GM12872 (cell line): ENCODE results near the gene SPPL2B.

Source experiments
- CTCF ChIP-seq: IDR thresholded peaks from 3 replicates; pipeline ENCODE4 v1.5.1; 2011; ENCODE audit warnings: low read depth, mild to moderate bottlenecking, low read length, moderate library complexity; ENCODE audit not compliant: insufficient read depth

The SPPL2B gene

GRCh38 chr19:2306281-2306806 lies 22.1 kb upstream of the SPPL2B start:
- no peak for TF ChIP-seq CTCF

DNA sequence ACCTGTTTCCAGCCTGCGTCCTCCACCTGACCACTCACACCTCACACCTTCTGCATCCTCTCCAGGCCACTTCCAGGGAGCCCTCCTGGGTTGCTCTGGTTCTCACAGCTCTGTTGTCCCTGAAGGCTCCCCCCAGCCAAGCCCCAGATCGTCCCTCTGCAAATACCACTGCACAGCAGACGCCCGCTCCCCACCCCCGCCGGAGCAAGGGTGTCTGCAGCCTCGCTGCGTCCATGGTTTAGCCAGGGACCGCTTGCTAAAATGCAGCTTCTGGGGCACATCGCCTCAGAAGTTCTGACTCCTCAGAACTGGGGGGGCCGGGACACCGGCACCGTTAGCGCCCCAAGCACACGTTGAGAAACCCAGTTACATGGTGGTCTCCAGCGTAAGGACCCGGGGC lies 21.5 kb upstream of the SPPL2B start:
- no peak for TF ChIP-seq CTCF

DNA sequence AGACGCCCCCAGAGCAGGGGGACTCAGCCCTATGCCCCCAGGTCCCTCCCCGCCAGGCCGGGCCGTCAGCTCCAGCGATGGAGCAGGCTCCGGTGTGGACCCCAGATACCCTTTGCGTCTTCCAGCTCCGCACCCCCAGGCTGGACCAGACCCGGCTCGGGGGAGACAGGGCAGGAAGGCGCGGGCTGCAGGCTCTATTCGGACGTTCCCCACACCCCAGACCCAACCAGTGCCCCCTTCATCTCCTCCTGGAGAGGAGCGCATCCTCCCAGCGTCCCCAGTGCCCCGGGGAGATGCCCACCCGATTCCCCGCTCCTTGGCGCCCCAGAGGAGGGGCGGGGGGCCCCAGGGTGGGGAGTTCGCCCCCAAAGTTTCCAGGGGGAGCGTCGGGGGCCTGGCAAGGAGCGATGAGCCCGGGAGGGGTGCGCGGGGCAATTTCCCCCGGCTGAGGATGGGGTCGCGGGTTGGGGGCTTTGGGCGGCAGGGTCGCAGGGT lies 20.9 kb upstream of the SPPL2B start:
- TF ChIP-seq CTCF: no peak

- no peak for TF ChIP-seq CTCF
These were observed 20.3 kb upstream of the SPPL2B start, which contains the start of gene LINGO3 for GRCh38 chr19:2308114-2308556. Gene LINGO3, minus strand, starts transcription at chr19:2308154. Its CDS starts 16,378 bp downstream, at chr19:2291776.

GRCh38 chr19:2309734-2310362 lies 18.6 kb upstream of the SPPL2B start:
- TF ChIP-seq CTCF: no peak

DNA sequence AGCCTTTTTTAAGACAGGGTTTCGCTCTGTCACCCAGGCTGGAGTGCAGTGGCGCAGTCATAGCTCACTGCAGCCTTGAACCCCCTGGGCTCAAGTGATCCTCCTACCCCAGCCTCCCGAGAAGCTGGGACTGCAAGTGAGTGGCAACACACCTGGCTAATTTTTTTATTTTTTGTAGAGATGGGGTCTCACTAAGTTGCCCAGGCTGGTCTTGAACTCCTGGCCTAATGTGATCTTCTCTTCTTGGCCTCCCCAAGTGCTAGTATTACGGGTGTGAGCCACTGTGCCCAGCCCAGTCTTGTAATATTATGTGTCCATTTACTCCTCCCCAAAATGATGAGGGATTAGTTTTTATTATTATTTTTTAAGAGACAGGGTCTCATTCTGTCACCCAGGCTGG lies 17.4 kb upstream of the SPPL2B start:
- TF ChIP-seq CTCF: no peak

DNA sequence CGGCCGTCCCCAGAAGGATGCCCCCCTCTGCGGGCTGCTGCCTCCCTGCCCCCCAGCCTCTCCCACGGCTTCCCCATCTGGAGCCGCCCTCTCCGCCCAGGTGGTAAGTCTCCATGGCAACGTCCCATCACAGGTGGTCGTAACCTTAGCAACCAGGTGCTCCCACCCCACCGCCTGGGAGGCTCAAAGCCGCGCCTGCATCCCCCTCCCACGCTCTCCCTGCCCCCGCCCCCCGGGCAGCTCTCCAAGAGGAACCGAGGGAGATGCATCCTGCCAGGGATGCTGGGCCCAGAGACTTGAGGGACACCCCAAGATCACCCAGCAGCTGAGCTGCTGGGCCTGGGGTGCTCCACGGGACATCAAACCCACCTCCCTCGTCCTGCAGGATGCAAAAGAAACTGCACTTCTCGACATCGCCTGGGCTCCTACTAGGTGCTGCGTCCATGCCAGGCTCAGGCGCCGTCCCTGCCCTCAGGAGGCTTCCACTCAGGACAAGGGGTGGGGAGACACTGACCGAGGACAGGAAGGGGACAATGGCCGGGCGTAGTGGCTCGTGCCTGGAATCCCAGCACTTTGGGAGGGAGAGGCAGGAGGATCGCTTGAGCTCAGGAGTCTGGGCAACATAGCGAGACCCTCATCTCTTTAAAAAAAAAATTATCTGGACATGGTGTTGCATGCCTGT lies 15.5 kb upstream of the SPPL2B start:
- no peak for TF ChIP-seq CTCF
